DND-41 (cell line): Measurements from ENCODE around the gene TAS1R2.

Experiments used
- ATAC-seq: fragments of 200-7000 bp; cut with Tn5 transposase; 3 replicates; pipeline ENCODE4 v1.9.1; 2021; ENCODE audit warnings: low read depth; ENCODE audit not compliant: insufficient read depth
- DNase-seq: peaks from one replicate; pipeline ENCODE4 v3.0.0-alpha.2; 2020
- H2AFZ ChIP-seq: 2 replicates; pipeline ENCODE4 v1.6.0; 2012; ENCODE audit warnings: low read depth, low read length
- H3K27ac ChIP-seq: 2 replicates; pipeline ENCODE4 v1.5.1; 2012; ENCODE audit warnings: low read length, inconsistent platforms
- H3K27me3 ChIP-seq: fragments of 200-600 bp; sonication (generic); 2 replicates; pipeline ENCODE4 v1.6.0; 2012; ENCODE audit warnings: low read length, mild to moderate bottlenecking, inconsistent platforms; ENCODE audit not compliant: insufficient read depth, poor library complexity
- H3K36me3 ChIP-seq: 2 replicates; pipeline ENCODE4 v1.5.1; 2012; ENCODE audit warnings: low read length, inconsistent platforms; ENCODE audit not compliant: insufficient read depth
- H3K4me1 ChIP-seq: 2 replicates; pipeline ENCODE4 v1.5.1; 2012; ENCODE audit warnings: mild to moderate bottlenecking, low read length; ENCODE audit not compliant: insufficient read depth
- H3K4me2 ChIP-seq: 2 replicates; pipeline ENCODE4 v1.6.0; 2012; ENCODE audit warnings: mild to moderate bottlenecking, moderate library complexity, low read length, inconsistent platforms; ENCODE audit not compliant: insufficient read depth
- H3K4me3 ChIP-seq, 2 experiments: fragments of 200-600 bp in 1 of 2; shearing (Covaris generic) in 1 of 2; 2 replicates each; pipeline ENCODE4 v1.5.1; 2012 to 2016; ENCODE audit warnings: inconsistent platforms in 2 of 2, low read length in 2 of 2, mild to moderate bottlenecking in 2 of 2, low read depth in 1 of 2, moderate library complexity in 1 of 2
- H3K79me2 ChIP-seq: 2 replicates; pipeline ENCODE4 v1.6.0; 2012; ENCODE audit warnings: low read length, inconsistent platforms; ENCODE audit not compliant: insufficient read depth
- H3K9ac ChIP-seq: 2 replicates; pipeline ENCODE4 v1.6.0; 2012; ENCODE audit warnings: low read depth, mild to moderate bottlenecking, inconsistent platforms, low read length, moderate library complexity
- H3K9me3 ChIP-seq: 2 replicates; pipeline ENCODE4 v1.5.1; 2012; ENCODE audit warnings: low read length, moderate library complexity, mild to moderate bottlenecking, inconsistent platforms; ENCODE audit not compliant: insufficient read depth, severe bottlenecking
- H4K20me1 ChIP-seq: 2 replicates; pipeline ENCODE4 v1.6.0; 2012; ENCODE audit warnings: low read length; ENCODE audit not compliant: insufficient read depth
- CTCF ChIP-seq: IDR thresholded peaks from 2 replicates; pipeline ENCODE4 v1.5.1; 2012; ENCODE audit warnings: borderline replicate concordance, low read length, moderate library complexity, mild to moderate bottlenecking; ENCODE audit not compliant: poor library complexity, severe bottlenecking; ENCODE audit errors: extremely low read depth
- EZH2 ChIP-seq: IDR thresholded peaks from 3 replicates; pipeline ENCODE4 v1.6.1; 2012; ENCODE audit warnings: borderline replicate concordance, low read depth, mild to moderate bottlenecking, moderate library complexity, low read length, inconsistent platforms; ENCODE audit not compliant: severe bottlenecking

Gene TAS1R2

GRCh38 chr1:18866314-18866713 lies 6.9 kb upstream of the TAS1R2 start:
- H4K20me1 ChIP-seq: no peaks in the 10 kb centered on the region
- H3K79me2 ChIP-seq: no peaks in the 10 kb centered on the region
- H3K9me3 ChIP-seq: no peaks in the 10 kb centered on the region
- ATAC-seq (no peak), DNase-seq (no peak)
- H3K36me3 ChIP-seq: no peaks in the 10 kb centered on the region
- H3K4me3 ChIP-seq: no peak overlapping the region
- no peaks in the 10 kb centered on the region for H3K4me1 ChIP-seq
- no peak overlapping the region for H2AFZ ChIP-seq
- TF ChIP-seq CTCF (no peak), EZH2 (no peak)
- no peak overlapping the region for H3K9ac ChIP-seq
- H3K4me2 ChIP-seq: no peak overlapping the region
- no peak overlapping the region for H3K27ac ChIP-seq
- no peaks in the 10 kb centered on the region for H3K27me3 ChIP-seq

DNA sequence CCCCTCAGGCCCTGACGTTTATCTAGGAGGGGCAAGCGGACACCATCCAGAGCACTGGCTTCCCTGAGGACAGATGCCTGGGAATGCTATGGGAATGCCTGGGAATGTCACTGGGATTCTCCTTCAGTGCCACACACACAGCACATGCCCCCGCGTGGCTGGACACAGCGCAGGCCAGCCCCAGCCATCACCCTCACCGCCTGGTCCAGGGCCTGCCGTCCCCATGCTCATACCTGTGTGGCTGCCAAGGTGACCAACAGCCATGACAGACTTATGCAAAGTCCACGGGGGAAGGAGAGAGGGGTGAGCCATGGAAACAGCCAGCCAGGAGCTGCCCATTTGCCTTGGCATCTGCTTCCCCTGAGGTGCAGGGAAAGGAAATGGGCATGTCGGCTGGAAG lies 5.7 kb upstream of the TAS1R2 start:
- H3K4me1 ChIP-seq: no peaks in the 10 kb centered on the region
- H4K20me1 ChIP-seq: no peaks in the 10 kb centered on the region
- DNase-seq: no peak
- no peaks in the 10 kb centered on the region for H3K79me2 ChIP-seq
- H2AFZ ChIP-seq: no peak overlapping the region
- H3K27ac ChIP-seq: no peak overlapping the region
- ATAC-seq: no peak
- H3K9me3 ChIP-seq: no peaks in the 10 kb centered on the region
- H3K9ac ChIP-seq: no peak overlapping the region
- TF ChIP-seq CTCF (no peak), EZH2 (no peak)
- H3K36me3 ChIP-seq: no peaks in the 10 kb centered on the region
- no peak overlapping the region for H3K4me3 ChIP-seq
- no peak overlapping the region for H3K4me2 ChIP-seq
- H3K27me3 ChIP-seq: no peaks in the 10 kb centered on the region

GRCh38 chr1:18861590-18861989 lies 2.1 kb upstream of the TAS1R2 start:
- Histone ChIP-seq H3K9me3 (no peaks in the 10 kb centered on the region), H3K4me2 (no peak overlapping the region), H3K27ac (no peak overlapping the region), H3K9ac (no peak overlapping the region), H3K4me1 (no peaks in the 10 kb centered on the region), H3K27me3 (no peaks in the 10 kb centered on the region), H2AFZ (no peak overlapping the region), H3K4me3 (no peak overlapping the region), H3K36me3 (no peaks in the 10 kb centered on the region), H4K20me1 (no peaks in the 10 kb centered on the region), H3K79me2 (no peaks in the 10 kb centered on the region)
- TF ChIP-seq CTCF: no peak
- no peak for TF ChIP-seq EZH2
- ATAC-seq: no peak
- DNase-seq: no peak

DNA sequence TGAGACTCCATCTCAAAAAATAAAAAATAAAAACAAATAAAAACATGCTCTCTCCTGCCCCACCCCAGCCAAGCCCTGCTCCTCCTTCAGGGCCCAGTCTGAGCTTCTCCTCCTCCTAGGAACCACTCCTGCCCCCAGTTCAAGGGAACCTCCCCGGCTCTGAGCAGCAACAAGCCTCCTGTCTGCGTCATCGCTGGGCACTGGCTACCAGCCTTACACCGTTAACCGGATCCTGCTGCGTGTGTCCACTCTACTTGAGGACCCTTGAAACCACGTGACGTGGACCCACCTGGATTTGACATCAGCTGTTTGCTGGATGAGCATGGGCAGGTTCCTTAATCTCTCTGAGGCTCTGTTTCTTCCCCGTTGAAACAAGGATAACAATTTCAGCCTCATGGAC lies 1.6 kb upstream of the TAS1R2 start:
- no peak for TF ChIP-seq CTCF
- H3K4me3 ChIP-seq: no peak overlapping the region
- no peaks in the 10 kb centered on the region for H3K9me3 ChIP-seq
- DNase-seq (no peak), ATAC-seq (no peak)
- H2AFZ ChIP-seq: no peak overlapping the region
- no peaks in the 10 kb centered on the region for H3K27me3 ChIP-seq
- no peak overlapping the region for H3K4me2 ChIP-seq
- H3K27ac ChIP-seq: no peak overlapping the region
- H4K20me1 ChIP-seq: no peaks in the 10 kb centered on the region
- H3K79me2 ChIP-seq: no peaks in the 10 kb centered on the region
- no peak overlapping the region for H3K9ac ChIP-seq
- no peaks in the 10 kb centered on the region for H3K4me1 ChIP-seq
- no peaks in the 10 kb centered on the region for H3K36me3 ChIP-seq
